H1 (cell line): Measurements from ENCODE around the gene DCTN1. TPM values are rescaled to one million over a fixed set of nuclear protein-coding genes. Genes with fewer than 3 reads are reported as not detected.

ENCODE experiments used
- CTCF ChIA-PET: fragments of 300-600 bp; sonication (Branson Sonifier 250); formaldehyde crosslinking; loops from one replicate; lab custom pipeline; 2021; ENCODE audit not compliant: partially characterized antibody; lab: Charles Lee
- POLR2A ChIA-PET: fragments of 300-600 bp; sonication (Branson Sonifier 250); formaldehyde crosslinking; loops from one replicate; lab custom pipeline; 2021; ENCODE audit warnings: inconsistent platforms; ENCODE audit not compliant: partially characterized antibody; lab: Charles Lee
- DNase-seq, 2 experiments: peaks; one replicate each; pipeline versions ENCODE4 v3.0.0 to v3.0.0-alpha.2; 2010 to 2022; ENCODE audit warnings: low spot score in 2 of 2, low read depth in 1 of 2, mixed read lengths in 1 of 2
- FAIRE-seq: peaks from 2 replicates; lab custom pipeline; 2011; peaks lifted over from hg19 to GRCh38; lab: Jason Lieb, UNC
- H2AFZ ChIP-seq: 2 replicates; pipeline ENCODE4 v1.8.1; 2012; ENCODE audit warnings: low read length, inconsistent platforms
- H2AK5ac ChIP-seq: 2 replicates; pipeline ENCODE4 v1.6.1; 2013; ENCODE audit warnings: low read depth, low read length
- H2BK120ac ChIP-seq: replicated peaks from 2 replicates; pipeline ENCODE3; 2013; ENCODE audit warnings: low read depth, low read length, inconsistent platforms
- H2BK12ac ChIP-seq: 2 replicates; pipeline ENCODE4 v1.6.1; 2013; ENCODE audit warnings: low read depth, low read length
- H2BK15ac ChIP-seq: 2 replicates; pipeline ENCODE4 v1.6.1; 2013; ENCODE audit warnings: low read length
- H2BK20ac ChIP-seq: 2 replicates; pipeline ENCODE4 v1.6.1; 2013; ENCODE audit warnings: low read length
- H2BK5ac ChIP-seq: 2 replicates; pipeline ENCODE4 v1.6.1; 2013; ENCODE audit warnings: low read depth, low read length
- H3K14ac ChIP-seq: 2 replicates; pipeline ENCODE4 v1.6.1; 2013; ENCODE audit warnings: inconsistent platforms; ENCODE audit not compliant: insufficient read length
- H3K18ac ChIP-seq: 2 replicates; pipeline ENCODE4 v1.6.1; 2013; ENCODE audit warnings: low read length; ENCODE audit errors: extremely low read depth
- H3K23ac ChIP-seq: 2 replicates; pipeline ENCODE4 v1.6.1; 2013; ENCODE audit warnings: inconsistent platforms; ENCODE audit not compliant: insufficient read length
- H3K23me2 ChIP-seq: 2 replicates; pipeline ENCODE4 v1.6.1; 2013; ENCODE audit warnings: low read depth, low read length
- H3K27ac ChIP-seq: 2 replicates; pipeline ENCODE4 v1.6.1; 2011; ENCODE audit warnings: low read depth, low read length, inconsistent platforms
- H3K27me3 ChIP-seq, 4 experiments: replicated peaks in 1 of 4; 1 replicate in 1 of 4; 2 replicates in 3 of 4; pipeline versions ENCODE4 v1.6.1 to v1.8.1; 2011 to 2013; ENCODE audit warnings: low read length in 3 of 4, mild to moderate bottlenecking in 3 of 4, inconsistent platforms in 2 of 4, mixed read lengths in 2 of 4, moderate library complexity in 1 of 4; ENCODE audit not compliant: control insufficient read depth in 3 of 4, insufficient read depth in 3 of 4; ENCODE audit errors: extremely low read depth in 1 of 4
- H3K36me3 ChIP-seq, 4 experiments: 2 replicates each; pipeline versions ENCODE4 v1.6.1 to v1.8.1; 2011 to 2013; ENCODE audit warnings: mild to moderate bottlenecking in 4 of 4, low read length in 3 of 4, moderate library complexity in 2 of 4, control low read depth in 1 of 4, inconsistent platforms in 1 of 4; ENCODE audit not compliant: insufficient read depth in 4 of 4, control insufficient read depth in 2 of 4
- H3K4ac ChIP-seq: replicated peaks from 2 replicates; pipeline ENCODE3; 2013; ENCODE audit warnings: low read length, low read depth, mixed read lengths, inconsistent platforms; ENCODE audit not compliant: insufficient read length
- H3K4me1 ChIP-seq, 4 experiments: replicated peaks in 1 of 4; 1 replicate in 1 of 4; 2 replicates in 3 of 4; pipeline versions ENCODE4 v1.6.1 to v1.8.1; 2011 to 2013; ENCODE audit warnings: low read length in 3 of 4, inconsistent platforms in 2 of 4, mixed read lengths in 1 of 4; ENCODE audit not compliant: insufficient read depth in 4 of 4, control insufficient read depth in 3 of 4
- H3K4me2 ChIP-seq, 2 experiments: 2 replicates each; pipeline versions ENCODE4 v1.6.1 to v1.8.1; 2011 to 2013; ENCODE audit warnings: low read depth in 2 of 2, low read length in 2 of 2, control low read depth in 1 of 2, inconsistent platforms in 1 of 2, mild to moderate bottlenecking in 1 of 2; ENCODE audit not compliant: insufficient read depth in 1 of 2
- H3K4me3 ChIP-seq, 4 experiments: fragments of 200-600, 300-600 bp in 1 of 4; sonication (generic), shearing (Covaris generic), sonication (Bioruptor Twin) in 1 of 4; 2 replicates each; pipeline versions ENCODE4 v1.5.1 to v1.8.1; 2011 to 2016; ENCODE audit warnings: low read length in 4 of 4, low read depth in 3 of 4, control low read depth in 2 of 4, inconsistent platforms in 2 of 4, mild to moderate bottlenecking in 2 of 4, mixed read lengths in 1 of 4, moderate library complexity in 1 of 4; ENCODE audit not compliant: insufficient read depth in 2 of 4; ENCODE audit errors: extremely low read depth in 1 of 4
- H3K56ac ChIP-seq: replicated peaks from 2 replicates; pipeline ENCODE3; 2013; ENCODE audit warnings: low read depth, mild to moderate bottlenecking, mixed read lengths, low read length, inconsistent platforms; ENCODE audit not compliant: insufficient read length
- H3K79me1 ChIP-seq: 2 replicates; pipeline ENCODE4 v1.6.1; 2013; ENCODE audit warnings: low read depth, low read length, control low read depth
- H3K79me2 ChIP-seq, 2 experiments: 2 replicates each; pipeline versions ENCODE4 v1.6.1 to v1.8.1; 2012 to 2013; ENCODE audit warnings: low read length in 2 of 2, mild to moderate bottlenecking in 2 of 2, inconsistent platforms in 1 of 2; ENCODE audit not compliant: insufficient read depth in 2 of 2, control insufficient read depth in 1 of 2
- H3K9ac ChIP-seq, 4 experiments: replicated peaks in 1 of 4; 1 replicate in 1 of 4; 2 replicates in 3 of 4; pipeline versions ENCODE4 v1.6.1 to v1.8.1; 2011 to 2013; ENCODE audit warnings: low read depth in 3 of 4, low read length in 3 of 4, control low read depth in 2 of 4, mild to moderate bottlenecking in 2 of 4, moderate library complexity in 2 of 4, inconsistent platforms in 1 of 4; ENCODE audit errors: extremely low read depth in 1 of 4
- H3K9me3 ChIP-seq, 2 experiments: 2 replicates each; pipeline versions ENCODE4 v1.6.1 to v1.8.1; 2012 to 2013; ENCODE audit warnings: mild to moderate bottlenecking in 2 of 2, moderate library complexity in 2 of 2, control low read depth in 1 of 2, inconsistent platforms in 1 of 2, low read depth in 1 of 2, low read length in 1 of 2, mixed read lengths in 1 of 2; ENCODE audit not compliant: insufficient read depth in 2 of 2
- H4K20me1 ChIP-seq, 2 experiments: replicated peaks in 1 of 2; 2 replicates each; pipeline versions ENCODE3 to v1.8.1; 2011 to 2013; ENCODE audit warnings: inconsistent platforms in 2 of 2, low read length in 2 of 2, mild to moderate bottlenecking in 1 of 2; ENCODE audit not compliant: insufficient read depth in 2 of 2, control insufficient read depth in 1 of 2
- H4K5ac ChIP-seq: 2 replicates; pipeline ENCODE4 v1.6.1; 2013; ENCODE audit warnings: low read length, low read depth, mixed read lengths, inconsistent platforms; ENCODE audit not compliant: insufficient read length
- H4K8ac ChIP-seq: 2 replicates; pipeline ENCODE4 v1.8.0; 2013; ENCODE audit warnings: mild to moderate bottlenecking, moderate library complexity, low read length, inconsistent platforms; ENCODE audit not compliant: insufficient read depth; ENCODE audit errors: extremely low read depth
- H4K91ac ChIP-seq: replicated peaks from 2 replicates; pipeline ENCODE3; 2013; ENCODE audit warnings: low read length, mixed read lengths, inconsistent platforms; ENCODE audit not compliant: insufficient read length
- CBX5 ChIP-seq: fragments of 300-800, 300-1000 bp; sonication (generic); IDR thresholded peaks from 2 replicates; pipeline ENCODE4 v1.7.1; 2016; ENCODE audit warnings: antibody characterized with exemption, low read length, low read depth
- EGR1 ChIP-seq: IDR thresholded peaks from 2 replicates; pipeline ENCODE4 v1.6.1; 2011; ENCODE audit warnings: low read depth, low read length, borderline replicate concordance
- JUN ChIP-seq: IDR thresholded peaks from 2 replicates; pipeline ENCODE4 v1.6.1; 2011; ENCODE audit warnings: low read depth, mild to moderate bottlenecking, improper control_type of control experiment, low read length
- KDM4A ChIP-seq: IDR thresholded peaks from one replicate; pipeline ENCODE4 v1.7.1; 2012; ENCODE audit warnings: low read depth, mild to moderate bottlenecking, moderate library complexity, low read length, inconsistent platforms; ENCODE audit not compliant: severe bottlenecking
- MAFK ChIP-seq: IDR thresholded peaks from 2 replicates; pipeline ENCODE4 v1.6.1; 2012; ENCODE audit warnings: low read depth, mild to moderate bottlenecking, improper control_type of control experiment, low read length
- NANOG ChIP-seq: IDR thresholded peaks from 2 replicates; pipeline ENCODE4 v1.6.1; 2011; ENCODE audit warnings: low read length, low read depth, mild to moderate bottlenecking, inconsistent platforms; ENCODE audit not compliant: insufficient read depth, poor library complexity, severe bottlenecking
- POLR2A ChIP-seq, 2 experiments: IDR thresholded peaks; 1 replicate in 1 of 2; 2 replicates in 1 of 2; pipeline ENCODE4 v1.6.1; 2011; ENCODE audit warnings: low read depth in 2 of 2, low read length in 2 of 2, mild to moderate bottlenecking in 2 of 2; ENCODE audit errors: control extremely low read depth in 1 of 2
- TAF7 ChIP-seq: optimal IDR thresholded peaks from 2 replicates; pipeline ENCODE3; 2011; ENCODE audit warnings: low read depth, mild to moderate bottlenecking, inconsistent platforms, low read length, moderate library complexity, borderline replicate concordance
- TCF12 ChIP-seq: IDR thresholded peaks from 2 replicates; pipeline ENCODE4 v1.6.1; 2011; ENCODE audit warnings: low read depth, mild to moderate bottlenecking, low read length
- WGBS, 2 experiments: shearing (Covaris generic) in 1 of 2; methylation state at CpG; one replicate each; pipeline versions ENCODE4 v1.1.6 to v1.1.7; 2013 to 2015; ENCODE audit warnings: low lambda C conversion rate in 2 of 2, mixed read lengths in 2 of 2, inconsistent platforms in 1 of 2, low coverage in 1 of 2, missing lambda C conversion rate in 1 of 2; ENCODE audit not compliant: insufficient replicate concordance in 2 of 2, insufficient coverage in 1 of 2, insufficient read length in 1 of 2; ENCODE audit errors: extremely low coverage in 1 of 2, missing lambda C conversion rate in 1 of 2; 5-methylcytosine and 5-hydroxymethylcytosine counted together
- polyA plus RNA-seq, 7 experiments: library from polyadenylated mRNA; depleted of rRNA in 3 of 7; stranded (reverse) in 5 of 7; unstranded in 2 of 7; fragments of >200 nt in 5 of 7; fragments of 200-250 nt in 2 of 7; gene quantifications; 1 replicate in 5 of 7; 2 replicates in 1 of 7; 4 replicates in 1 of 7; pipeline versions ENCODE4 v1.2.1 to v1.2.3, GENCODE V29; 2011 to 2013; ENCODE audit warnings: missing spikeins in 2 of 7, mixed read lengths in 2 of 7
- total RNA-seq: library from RNA; stranded (reverse); fragmentation: NEBNext Ultra II Directional; extraction: Animal tissue kit (Norgen Biotek cat#: 25700); gene quantifications from 2 replicates; pipeline ENCODE4 v1.2.1, GENCODE V29; 2021

Gene DCTN1
- total and polyA plus RNA-seq, 2 of the 8 experiments (the other 6 are each of a cell fraction or from before 2014, with no cell fraction given) = 105 to 162 TPM

- Histone ChIP-seq H4K91ac (no peak overlapping the region), H4K8ac (no peak overlapping the region), H2BK120ac (no peak overlapping the region), H3K4me3 (no peak overlapping the region), H3K9ac (no peak overlapping the region; a peak in 1 of 7 replicates), H2AFZ (no peak overlapping the region), H3K27me3 (no peaks in the 10 kb centered on the region), H2AK5ac (no peak overlapping the region), H2BK12ac (no peak overlapping the region), H3K4ac (no peak overlapping the region), H3K4me1 (peaks cover 9 to 29% (median 19%) of the 10 kb centered on the region in 4 experiments), H3K23ac (no peak overlapping the region), H4K5ac (no peak overlapping the region), H3K14ac (no peak overlapping the region), H3K79me2 (peaks cover 4 to 45% of the 10 kb centered on the region in 2 experiments), H3K79me1 (peaks cover 29% of the 10 kb centered on the region), H2BK15ac (no peak overlapping the region), H4K20me1 (peaks cover 15 to 29% of the 10 kb centered on the region in 2 experiments), H3K9me3 (no peaks in the 10 kb centered on the region), H2BK20ac (no peak overlapping the region), H3K27ac (no peak overlapping the region), H3K36me3 (peaks cover 0 to 16% (median 8%) of the 10 kb centered on the region in 4 experiments; a peak in 4 of 8 replicates), H3K4me2 (no peak overlapping the region), H3K56ac (no peak overlapping the region), H3K18ac (no peak overlapping the region), H3K23me2 (peaks cover 5% of the 10 kb centered on the region), H2BK5ac (0 out of 2 replicates have a peak overlapping the region, but pooled peaks have one; percentile 16)
- 92% methylated on average over 10 of the region's 10 CpGs; no CpG with 5 or more reads in 1 of the 2 experiments for WGBS, 2 experiments
- POLR2A ChIA-PET = no interaction called here
- FAIRE-seq = no peak
- CTCF ChIA-PET = interaction anchor here (1.1 to 2.4 kb wide), 3 partner anchors 11 to 45 kb away, joined by 3 to 16 read pairs (median 4); no protein-coding TSS in a partner anchor
- no peak for DNase-seq
- no peak for TF ChIP-seq TAF7
- TF ChIP-seq TCF12 = no peak
- TF ChIP-seq CBX5 = no peak
- no peak for TF ChIP-seq EGR1
- no peak for TF ChIP-seq NANOG
- TF ChIP-seq JUN = no peak
- no peak for TF ChIP-seq POLR2A (IDR thresholded peaks at IDR 0.05; ENCODE audit: control extremely low read depth in 1 of 2, low read depth in 2 of 2, low read length in 2 of 2)
- no peak for TF ChIP-seq MAFK
- no peak for TF ChIP-seq KDM4A
Observed at GRCh38 chr2:74378007-74378406, 2.1 kb downstream of the DCTN1 start.
